Subcutaneous adipose tissue (tissue), 4 donors: ENCODE measurements around the gene CCNE1. TPM values are rescaled to one million over a fixed set of nuclear protein-coding genes. Genes with fewer than 3 reads are reported as not detected.

ENCODE experiments used
- total RNA-seq, 4 donors: library from RNA; depleted of rRNA; stranded (reverse); fragments of >200 nt; gene quantifications; one replicate each; pipeline ENCODE4 v1.1.0, GENCODE V29; 2016
- TF ChIP-seq, protein P1 (sequence below): fragments of 450-650 bp; IDR thresholded peaks from one replicate; pipeline ENCODE4 v1.5.1; 2016; ENCODE audit warnings: low read depth, mild to moderate bottlenecking, control low read depth, antibody characterized with exemption, moderate library complexity

The CCNE1 gene
- total RNA-seq, 4 donors from 2014 or later, result 1.1 to 2.7 (median 2.1) TPM

DNA sequence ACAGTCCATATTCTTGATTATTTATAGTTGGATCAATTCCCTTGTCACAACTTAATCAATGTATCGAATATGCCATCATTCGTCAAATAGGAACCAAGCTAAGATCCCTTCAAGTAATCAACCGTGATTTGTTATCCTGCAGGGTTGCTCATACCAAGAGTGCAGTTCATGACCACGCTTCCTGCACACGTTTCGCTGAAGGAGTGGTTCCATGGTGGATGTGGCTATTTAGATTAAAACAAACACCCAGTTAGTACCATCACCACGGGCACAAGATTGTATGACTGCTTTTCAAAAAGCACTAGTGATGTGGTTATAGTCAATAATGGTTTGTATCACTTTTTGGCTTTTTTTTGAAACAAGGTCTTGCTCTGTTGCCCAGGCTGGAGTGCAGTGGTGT is 41.1 kb upstream of the CCNE1 start:
- TF ChIP-seq, protein P1, sequence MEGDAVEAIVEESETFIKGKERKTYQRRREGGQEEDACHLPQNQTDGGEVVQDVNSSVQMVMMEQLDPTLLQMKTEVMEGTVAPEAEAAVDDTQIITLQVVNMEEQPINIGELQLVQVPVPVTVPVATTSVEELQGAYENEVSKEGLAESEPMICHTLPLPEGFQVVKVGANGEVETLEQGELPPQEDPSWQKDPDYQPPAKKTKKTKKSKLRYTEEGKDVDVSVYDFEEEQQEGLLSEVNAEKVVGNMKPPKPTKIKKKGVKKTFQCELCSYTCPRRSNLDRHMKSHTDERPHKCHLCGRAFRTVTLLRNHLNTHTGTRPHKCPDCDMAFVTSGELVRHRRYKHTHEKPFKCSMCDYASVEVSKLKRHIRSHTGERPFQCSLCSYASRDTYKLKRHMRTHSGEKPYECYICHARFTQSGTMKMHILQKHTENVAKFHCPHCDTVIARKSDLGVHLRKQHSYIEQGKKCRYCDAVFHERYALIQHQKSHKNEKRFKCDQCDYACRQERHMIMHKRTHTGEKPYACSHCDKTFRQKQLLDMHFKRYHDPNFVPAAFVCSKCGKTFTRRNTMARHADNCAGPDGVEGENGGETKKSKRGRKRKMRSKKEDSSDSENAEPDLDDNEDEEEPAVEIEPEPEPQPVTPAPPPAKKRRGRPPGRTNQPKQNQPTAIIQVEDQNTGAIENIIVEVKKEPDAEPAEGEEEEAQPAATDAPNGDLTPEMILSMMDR, result no peak

DNA sequence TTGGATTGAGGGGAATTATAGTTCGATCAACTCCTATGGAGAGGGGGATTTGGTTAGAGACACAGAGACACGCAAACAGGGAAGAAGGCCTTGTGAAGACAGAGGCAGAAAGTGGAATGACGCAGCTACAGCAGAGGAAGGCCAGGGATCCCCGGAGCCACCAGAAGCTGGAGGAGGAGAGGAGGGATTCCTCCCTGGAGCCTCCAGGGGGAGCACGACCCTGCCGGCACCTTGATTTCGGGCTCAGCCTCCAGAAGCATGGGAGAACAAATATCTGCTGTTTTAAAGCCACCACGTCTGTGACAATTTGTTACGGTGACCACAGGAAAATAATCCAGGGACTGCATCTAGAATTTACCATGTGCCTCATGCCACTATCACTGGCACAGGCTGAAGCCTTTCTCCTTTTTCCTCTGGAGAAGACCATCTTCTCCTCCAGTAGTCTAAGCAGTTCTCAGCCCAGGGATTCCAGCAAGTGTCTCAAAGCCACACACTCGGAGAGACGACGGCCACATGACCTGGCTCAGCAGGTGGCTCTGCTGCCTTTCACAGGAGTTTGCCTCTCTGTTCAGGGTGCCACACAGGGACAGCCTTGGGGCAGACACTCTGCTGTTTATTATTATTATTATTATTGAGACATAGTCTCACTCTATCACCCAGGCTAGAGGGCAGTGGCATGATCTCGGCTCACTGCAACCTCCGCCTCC is 39.9 kb upstream of the CCNE1 start:
- TF ChIP-seq, protein P1, result no peak

DNA sequence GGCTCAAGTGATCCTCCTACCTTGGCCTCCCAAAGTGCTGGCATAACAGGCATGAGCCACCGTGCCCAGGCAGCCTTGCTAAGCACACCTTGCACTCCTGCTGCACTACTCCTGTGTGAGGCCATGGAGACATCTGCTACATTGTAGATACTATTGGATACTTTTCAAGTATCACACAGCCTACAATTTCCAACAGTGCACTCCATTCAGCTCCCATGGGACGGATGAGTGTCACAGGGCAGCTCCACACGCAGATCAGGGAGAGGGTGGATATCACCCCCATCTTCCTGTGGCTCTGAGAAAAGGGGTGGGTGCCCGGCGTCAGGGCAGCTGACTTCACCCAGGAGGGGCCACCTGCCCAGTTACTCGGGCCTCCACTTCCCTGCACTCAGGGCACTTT is 39.1 kb upstream of the CCNE1 start:
- TF ChIP-seq, protein P1, result no peak

DNA sequence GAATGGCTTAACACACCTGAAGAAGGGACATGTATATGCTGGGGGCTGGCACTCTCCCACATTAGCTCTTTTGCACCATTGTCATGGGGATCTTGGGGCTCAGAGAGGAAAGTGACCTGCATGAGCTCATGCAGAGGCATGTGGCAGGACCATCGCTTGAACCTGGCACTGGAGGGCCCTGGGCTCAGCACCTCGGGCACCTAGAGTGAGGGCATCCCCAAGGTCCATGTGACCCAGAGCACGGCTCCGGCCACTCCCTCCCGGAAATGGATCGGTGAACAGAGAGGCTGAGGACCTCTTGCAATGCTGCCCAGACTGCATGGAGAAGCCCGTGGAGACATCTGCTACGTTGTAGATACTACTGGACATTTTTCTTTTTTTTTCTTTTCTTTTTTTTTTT is 38.6 kb upstream of the CCNE1 start:
- TF ChIP-seq, protein P1, result no peak

DNA sequence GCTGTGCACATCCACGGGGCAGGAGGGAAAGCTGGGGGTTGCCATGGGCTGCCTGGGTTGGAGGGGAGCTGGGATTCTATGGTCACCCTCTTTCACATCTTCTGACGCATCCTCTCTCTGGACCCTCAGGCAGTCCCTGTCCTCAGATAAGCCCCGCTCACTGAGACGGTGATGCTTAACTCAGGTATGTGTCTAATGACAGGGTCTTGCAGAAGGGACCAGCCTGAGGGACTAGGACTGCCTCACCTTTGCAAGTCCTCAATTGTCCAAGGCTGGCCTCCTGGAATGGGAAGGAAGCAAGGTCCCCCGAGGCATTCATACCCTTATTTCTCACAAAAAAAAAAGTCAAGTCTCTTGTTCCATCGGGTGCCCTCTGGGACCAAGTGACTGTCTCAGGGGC is 37.7 kb upstream of the CCNE1 start:
- TF ChIP-seq, protein P1, result no peak

DNA sequence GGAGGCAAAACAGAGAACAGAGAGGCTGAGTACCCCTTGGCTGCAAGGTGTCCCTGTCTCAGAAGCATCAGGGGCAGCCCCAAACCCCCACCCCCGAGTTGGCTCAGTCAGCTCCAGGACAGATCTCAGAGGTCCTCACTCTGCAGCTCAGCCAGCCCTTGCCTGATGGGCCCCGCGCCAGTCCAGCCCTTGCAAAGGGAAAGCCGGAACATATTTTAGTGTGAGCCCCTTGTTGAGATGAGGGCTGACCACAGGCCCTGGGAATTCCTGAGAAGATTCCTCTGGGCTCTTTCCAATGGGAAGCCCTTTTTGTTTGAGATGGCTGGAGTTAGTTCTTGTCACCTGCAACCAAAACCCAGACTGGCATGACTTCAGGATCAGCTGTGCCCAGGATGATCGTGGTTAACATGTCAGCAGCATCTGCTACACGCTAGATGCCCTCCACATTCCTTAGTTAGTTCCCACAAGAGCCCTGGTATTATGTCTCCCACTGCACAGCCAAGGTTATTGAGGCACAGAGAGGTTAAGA is 33.9 kb upstream of the CCNE1 start:
- TF ChIP-seq, protein P1, result no peak

DNA sequence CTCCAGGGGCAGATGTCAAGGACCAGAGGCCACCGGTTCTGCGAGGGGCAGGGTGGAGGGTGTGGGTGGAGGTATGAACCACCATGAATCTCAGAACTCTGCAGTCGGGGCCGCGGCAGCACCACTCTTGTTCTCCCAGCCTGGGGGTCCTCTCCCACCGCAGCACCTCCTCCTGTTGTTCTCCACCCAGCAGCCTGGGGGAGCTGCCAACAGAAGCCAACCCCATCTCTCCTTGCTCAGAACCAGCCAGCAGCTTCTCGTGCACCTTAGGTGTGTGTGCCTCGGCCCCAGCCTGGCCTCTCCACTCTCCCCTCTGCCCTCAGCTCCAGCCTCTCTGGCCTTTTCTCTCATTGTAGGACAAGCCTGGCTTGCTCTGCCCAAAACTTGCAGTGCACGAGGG is 31.9 kb upstream of the CCNE1 start:
- TF ChIP-seq, protein P1, result no peak
